ENCODE measurements around the gene SH2D7.

DNA sequence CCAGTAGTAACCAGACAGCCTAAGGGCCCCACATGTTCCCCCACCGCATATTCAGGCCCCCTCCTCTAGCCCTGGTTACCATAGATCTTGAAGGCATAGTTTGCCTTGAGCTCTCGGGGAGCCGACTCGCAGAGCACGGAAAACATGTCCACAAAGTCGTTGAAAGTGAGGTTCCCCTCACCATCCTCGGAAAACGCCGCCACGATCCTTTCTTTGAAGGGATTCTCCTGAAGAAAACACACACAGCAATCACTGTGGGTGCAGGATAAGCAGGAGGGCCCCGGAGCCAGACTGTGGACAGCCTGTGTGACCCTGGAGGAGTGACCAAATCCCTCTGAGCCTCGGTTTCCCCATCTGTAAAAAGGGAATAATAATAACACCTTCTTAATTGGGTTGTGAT, 16.8 kb downstream of the SH2D7 start:
- TF ChIP-seq CTCF (optimal IDR thresholded peaks at IDR 0.05 in 1 of 3, IDR thresholded peaks at IDR 0.05 in 1 of 3, conservative IDR thresholded peaks at IDR 0.05 in 1 of 3; ENCODE audit: extremely low read depth in 1 of 3, insufficient read depth in 2 of 3, low read length in 3 of 3): no peak
- no peak for TF ChIP-seq EZH2 (IDR thresholded peaks at IDR 0.05; ENCODE audit: low read length)

Data from keratinocyte (primary cell).